Ishikawa (cell line): ENCODE results near the gene ACVR1C.

Experiments
- CEBPB ChIP-seq: IDR thresholded peaks from 2 replicates; pipeline ENCODE4 v1.6.1; 2012
- CREB1 ChIP-seq: IDR thresholded peaks from 2 replicates; pipeline ENCODE4 v1.6.1; 2012; ENCODE audit warnings: low read depth
- EGR1 ChIP-seq: IDR thresholded peaks from 2 replicates; pipeline ENCODE4 v1.6.1; 2012
- EP300 ChIP-seq: IDR thresholded peaks from 2 replicates; pipeline ENCODE4 v1.6.1; 2012; ENCODE audit warnings: borderline replicate concordance
- FOXM1 ChIP-seq: IDR thresholded peaks from 2 replicates; pipeline ENCODE4 v1.6.1; 2012; ENCODE audit warnings: low read depth, borderline replicate concordance
- NFIC ChIP-seq: IDR thresholded peaks from 2 replicates; pipeline ENCODE4 v1.6.1; 2012
- RAD21 ChIP-seq: IDR thresholded peaks from 2 replicates; pipeline ENCODE4 v1.6.1; 2012; ENCODE audit warnings: low read depth
- REST ChIP-seq: IDR thresholded peaks from 2 replicates; pipeline ENCODE4 v1.6.1; 2012; ENCODE audit warnings: low read depth, mild to moderate bottlenecking
- TAF1 ChIP-seq: IDR thresholded peaks from 2 replicates; pipeline ENCODE4 v1.6.1; 2012; ENCODE audit warnings: low read depth, mild to moderate bottlenecking
- TCF12 ChIP-seq: IDR thresholded peaks from 2 replicates; pipeline ENCODE4 v1.6.1; 2012; ENCODE audit warnings: low read depth
- TEAD4 ChIP-seq: IDR thresholded peaks from 2 replicates; pipeline ENCODE4 v1.6.1; 2012
- YY1 ChIP-seq: IDR thresholded peaks from 2 replicates; pipeline ENCODE4 v1.6.1; 2012; ENCODE audit warnings: low read depth
- ZBTB7A ChIP-seq: IDR thresholded peaks from 2 replicates; pipeline ENCODE4 v1.6.1; 2012; ENCODE audit warnings: low read depth
- TF ChIP-seq, protein P1 (sequence below): IDR thresholded peaks from 2 replicates; pipeline ENCODE4 v1.6.1; 2012
- TF ChIP-seq, protein P2 (sequence below): IDR thresholded peaks from 2 replicates; pipeline ENCODE4 v1.6.1; 2012

ACVR1C gene

GRCh38 chr2:157574165-157574564 is 54.5 kb downstream of the ACVR1C start:
- TF ChIP-seq REST (no peak), EP300 (no peak), CREB1 (no peak), ZBTB7A (no peak), FOXM1 (no peak), TCF12 (no peak), YY1 (no peak), EGR1 (no peak), TAF1 (no peak)
- TF ChIP-seq, protein P1, sequence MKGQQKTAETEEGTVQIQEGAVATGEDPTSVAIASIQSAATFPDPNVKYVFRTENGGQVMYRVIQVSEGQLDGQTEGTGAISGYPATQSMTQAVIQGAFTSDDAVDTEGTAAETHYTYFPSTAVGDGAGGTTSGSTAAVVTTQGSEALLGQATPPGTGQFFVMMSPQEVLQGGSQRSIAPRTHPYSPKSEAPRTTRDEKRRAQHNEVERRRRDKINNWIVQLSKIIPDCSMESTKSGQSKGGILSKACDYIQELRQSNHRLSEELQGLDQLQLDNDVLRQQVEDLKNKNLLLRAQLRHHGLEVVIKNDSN = no peak

- peak; percentile 25; the same call in 1 of the 2 replicates for TF ChIP-seq RAD21
- TF ChIP-seq TAF1 = no peak
These were observed 55.9 kb downstream of the ACVR1C start for GRCh38 chr2:157572725-157573124.

GRCh38 chr2:157565550-157565949 is 63.1 kb downstream of the ACVR1C start:
- TF ChIP-seq REST = no peak
- TF ChIP-seq ZBTB7A = no peak
- no peak for TF ChIP-seq TEAD4
- TF ChIP-seq TAF1 = no peak
- no peak for TF ChIP-seq CEBPB
- TF ChIP-seq EGR1 = no peak
- TF ChIP-seq EP300 = no peak
- no peak for TF ChIP-seq TCF12
- TF ChIP-seq YY1 = no peak
- TF ChIP-seq, protein P2, sequence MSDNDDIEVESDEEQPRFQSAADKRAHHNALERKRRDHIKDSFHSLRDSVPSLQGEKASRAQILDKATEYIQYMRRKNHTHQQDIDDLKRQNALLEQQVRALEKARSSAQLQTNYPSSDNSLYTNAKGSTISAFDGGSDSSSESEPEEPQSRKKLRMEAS = no peak
- no peak for TF ChIP-seq CREB1
- no peak for TF ChIP-seq FOXM1
- TF ChIP-seq RAD21 = no peak
- TF ChIP-seq NFIC = no peak
- TF ChIP-seq, protein P1 = no peak

- TF ChIP-seq CEBPB = no peak
- TF ChIP-seq TEAD4 = no peak
- TF ChIP-seq CREB1 = no peak
- TF ChIP-seq YY1 = no peak
- no peak for TF ChIP-seq EGR1
- no peak for TF ChIP-seq RAD21
- TF ChIP-seq FOXM1 = no peak
- no peak for TF ChIP-seq REST
- TF ChIP-seq, protein P1 = no peak
- no peak for TF ChIP-seq EP300
- TF ChIP-seq ZBTB7A = no peak
- TF ChIP-seq, protein P2 = no peak
- TF ChIP-seq NFIC = no peak
- TF ChIP-seq TAF1 = no peak
- no peak for TF ChIP-seq TCF12
These were observed 68.8 kb downstream of the ACVR1C start for GRCh38 chr2:157559890-157560289.
